Measurements from ENCODE around the gene GSTK1.

The GSTK1 gene

GRCh38 chr7:143308632-143309031 is 45.4 kb downstream of the GSTK1 start:
- peaks cover 17% of the 10 kb centered on the region for H3K36me3 ChIP-seq (ENCODE audit: insufficient read depth, low read length)
- H3K9ac ChIP-seq (ENCODE audit: low read depth, low read length): no peak overlapping the region
- no peaks in the 10 kb centered on the region for H3K4me1 ChIP-seq (ENCODE audit: insufficient read depth, low read length)
- no peaks in the 10 kb centered on the region; the same call in 1 of the 2 replicates for H3K9me3 ChIP-seq (ENCODE audit: control insufficient read depth, insufficient read depth, low read length)

DNA sequence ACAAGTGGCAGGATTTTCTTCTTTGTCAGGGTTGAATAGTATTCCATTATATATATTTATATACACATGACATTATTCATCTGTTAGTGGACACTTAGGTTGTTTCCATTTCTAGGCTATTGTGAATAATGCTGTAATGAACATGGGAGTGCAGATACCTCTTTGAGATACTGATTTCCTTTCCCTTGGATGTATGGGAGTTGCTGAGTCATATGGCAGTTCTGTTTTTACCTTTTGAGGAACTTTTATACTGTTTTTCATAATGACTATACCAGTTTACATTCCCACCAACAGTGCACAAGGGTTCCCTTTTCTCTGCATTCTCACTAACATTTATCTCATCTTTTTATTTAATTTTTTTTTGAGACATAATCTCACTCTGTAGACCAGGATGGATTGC is 50.9 kb downstream of the GSTK1 start:
- Histone ChIP-seq H3K9ac (ENCODE audit: low read depth, low read length) (no peak overlapping the region), H3K9me3 (ENCODE audit: control insufficient read depth, insufficient read depth, low read length) (no peaks in the 10 kb centered on the region), H3K4me1 (ENCODE audit: insufficient read depth, low read length) (no peaks in the 10 kb centered on the region; the same call in 1 of the 2 replicates), H3K36me3 (ENCODE audit: insufficient read depth, low read length) (no peaks in the 10 kb centered on the region)

- no peaks in the 10 kb centered on the region for H3K9me3 ChIP-seq (ENCODE audit: control insufficient read depth, insufficient read depth, low read length)
- H3K9ac ChIP-seq (ENCODE audit: low read depth, low read length): no peak within 1 kb of the TSS
- H3K36me3 ChIP-seq (ENCODE audit: insufficient read depth, low read length): no peaks in the 10 kb centered on the region
- no peaks in the 10 kb centered on the region; the same call in 1 of the 2 replicates for H3K4me1 ChIP-seq (ENCODE audit: insufficient read depth, low read length)
Measured at GRCh38 chr7:143315776-143316175, 52.5 kb downstream of the GSTK1 start, which contains the start of gene CLCN1. Gene CLCN1, plus strand, starts transcription at chr7:143316111. Its CDS starts 102 bp downstream, at chr7:143316213.

DNA sequence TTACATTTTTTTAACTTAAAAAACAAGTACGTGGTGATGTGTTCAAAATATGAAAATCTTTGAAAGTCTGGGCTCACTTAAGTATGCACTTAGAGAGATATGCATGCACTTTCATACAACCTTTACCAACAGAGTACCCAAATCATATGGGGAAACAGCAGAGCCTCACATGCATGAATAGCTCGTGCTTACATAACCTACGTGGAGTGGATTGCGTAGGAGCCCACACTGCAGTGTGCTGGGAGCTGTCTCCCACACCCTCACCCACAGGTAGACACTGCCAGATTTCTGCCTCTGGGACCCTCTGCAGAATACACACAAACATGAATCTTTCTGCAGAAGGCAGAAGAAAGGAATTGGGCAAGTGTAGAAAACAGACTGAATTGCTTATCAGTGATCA is 53.3 kb downstream of the GSTK1 start:
- Histone ChIP-seq H3K36me3 (ENCODE audit: insufficient read depth, low read length) (no peaks in the 10 kb centered on the region), H3K9me3 (ENCODE audit: control insufficient read depth, insufficient read depth, low read length) (no peaks in the 10 kb centered on the region), H3K9ac (ENCODE audit: low read depth, low read length) (no peak overlapping the region), H3K4me1 (ENCODE audit: insufficient read depth, low read length) (no peaks in the 10 kb centered on the region; the same call in 1 of the 2 replicates)

DNA sequence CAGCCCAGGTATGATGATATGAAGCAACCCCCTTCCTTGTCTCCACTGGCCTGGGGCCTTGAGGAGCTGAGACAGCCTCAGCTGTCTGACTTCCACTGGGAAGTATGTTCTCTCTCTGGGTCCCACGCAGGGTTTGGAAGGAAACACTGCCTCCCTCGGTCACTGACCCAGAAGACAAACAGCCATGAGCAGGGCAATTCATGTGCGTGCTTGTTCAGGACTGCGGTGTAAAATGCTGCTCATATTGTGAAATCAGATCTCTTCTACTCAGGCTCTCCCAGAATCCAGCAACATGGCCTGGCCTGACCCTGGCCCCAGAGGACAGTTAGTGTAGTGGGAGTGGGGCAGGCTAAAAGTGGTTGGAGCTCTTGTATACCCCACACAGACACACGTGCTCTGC is 55.4 kb downstream of the GSTK1 start:
- H3K36me3 ChIP-seq (ENCODE audit: insufficient read depth, low read length): no peaks in the 10 kb centered on the region
- H3K4me1 ChIP-seq (ENCODE audit: insufficient read depth, low read length): no peaks in the 10 kb centered on the region; the same call in none of the 2 replicates
- H3K9ac ChIP-seq (ENCODE audit: low read depth, low read length): no peak overlapping the region
- no peaks in the 10 kb centered on the region for H3K9me3 ChIP-seq (ENCODE audit: control insufficient read depth, insufficient read depth, low read length)

Measured in ES-I3 (cell line).